ENCODE data around the gene RAPGEF1. TPM values are rescaled to one million over a fixed set of nuclear protein-coding genes. Genes with fewer than 3 reads are reported as not detected.

Gene RAPGEF1
- total RNA-seq, 4 donors from 2014 or later: 32.0 to 57.3 (median 38.9) TPM

GRCh38 chr9:131672451-131672850, 67.4 kb downstream of the RAPGEF1 start:
- Histone ChIP-seq H3K4me3 (no peak overlapping the region), H3K27ac (peak overlapping the region in 2 of 4 donors; percentile 18 to 43), H3K27me3 (no peaks in the 10 kb centered on the region), H3K36me3 (no peaks in the 10 kb centered on the region), H3K4me1 (peaks cover 0 to 78% (median 58%) of the 10 kb centered on the region in 4 donors), H3K9me3 (no peaks in the 10 kb centered on the region)
- TF ChIP-seq EP300 (IDR thresholded peaks at IDR 0.05): peak in 1 of 2 donors; percentile 13
- no peak for TF ChIP-seq POLR2A (IDR thresholded peaks at IDR 0.05)
- WGBS, 2 donors: 62 to 76% methylated on average over 4 of the region's 4 CpGs
- no peak for DNase-seq (ENCODE audit: low spot score in 2 of 2)

- peak overlapping the region in 3 of 4 donors; percentile 52 to 78 (median 73) for H3K27ac ChIP-seq
Observed at GRCh38 chr9:131671133-131671520, 68.7 kb downstream of the RAPGEF1 start.

GRCh38 chr9:131670247-131671132, 69.4 kb downstream of the RAPGEF1 start:
- peak in 1 of 2 donors; percentile 50 for DNase-seq (ENCODE audit: low spot score in 2 of 2)
- Histone ChIP-seq H3K27ac (peak overlapping the region in 3 of 4 donors; percentile 52 to 78 (median 73)), H3K4me1 (peaks cover 0 to 63% (median 45%) of the 10 kb centered on the region in 4 donors), H3K9me3 (no peaks in the 10 kb centered on the region), H3K27me3 (no peaks in the 10 kb centered on the region), H3K4me3 (no peak overlapping the region), H3K36me3 (no peaks in the 10 kb centered on the region)
- WGBS, 2 donors: 84 to 85% methylated on average over 13 of the region's 13 CpGs
- TF ChIP-seq EP300 (IDR thresholded peaks at IDR 0.05) (peak in 1 of 2 donors; percentile 71), CTCF (IDR thresholded peaks at IDR 0.05) (no peak)

More at GRCh38 chr9:131671133-131671520, 68.7 kb downstream of the RAPGEF1 start:
- 84 to 86% methylated on average over 9 of the region's 9 CpGs for WGBS, 2 donors
- no peak for DNase-seq (ENCODE audit: low spot score in 2 of 2)
- Histone ChIP-seq H3K36me3 (no peaks in the 10 kb centered on the region), H3K4me3 (no peak overlapping the region), H3K9me3 (no peaks in the 10 kb centered on the region), H3K4me1 (peaks cover 0 to 70% (median 52%) of the 10 kb centered on the region in 4 donors), H3K27me3 (no peaks in the 10 kb centered on the region)
- TF ChIP-seq POLR2A (IDR thresholded peaks at IDR 0.05) (no peak), CTCF (IDR thresholded peaks at IDR 0.05) (no peak), EP300 (IDR thresholded peaks at IDR 0.05) (no peak)

GRCh38 chr9:131669269-131670157, 70.4 kb downstream of the RAPGEF1 start:
- 78 to 86% methylated on average over 12 of the region's 12 CpGs for WGBS, 2 donors

More at GRCh38 chr9:131669269-131670157, 70.4 kb downstream of the RAPGEF1 start:
- H3K27me3 ChIP-seq: no peaks in the 10 kb centered on the region
- peak overlapping the region in 3 of 4 donors; percentile 52 to 78 (median 73) for H3K27ac ChIP-seq
- no peak for DNase-seq (ENCODE audit: low spot score in 2 of 2)
- H3K36me3 ChIP-seq: no peaks in the 10 kb centered on the region
- TF ChIP-seq CTCF (IDR thresholded peaks at IDR 0.05) (no peak), EP300 (IDR thresholded peaks at IDR 0.05) (no peak), POLR2A (IDR thresholded peaks at IDR 0.05) (no peak)
- H3K4me3 ChIP-seq: no peak overlapping the region
- H3K9me3 ChIP-seq: no peaks in the 10 kb centered on the region
- peaks cover 0 to 53% (median 36%) of the 10 kb centered on the region in 4 donors for H3K4me1 ChIP-seq

Data from tibial nerve (tissue), 4 donors.